Liver (tissue), 9 donors: ENCODE results near the gene GPR39. TPM values are rescaled to one million over a fixed set of nuclear protein-coding genes. Genes with fewer than 3 reads are reported as not detected.

ENCODE experiments used
- DNase-seq: peaks from one replicate; pipeline ENCODE4 v3.0.0-alpha.2; 2017; ENCODE audit warnings: low spot score
- H3K27ac ChIP-seq, 2 donors: one replicate each; pipeline ENCODE4 v1.7.0; 2013; ENCODE audit warnings: inconsistent platforms in 2 of 2, low read length in 2 of 2, control low read depth in 1 of 2, low read depth in 1 of 2, mild to moderate bottlenecking in 1 of 2
- H3K27me3 ChIP-seq, 4 donors: one replicate each; pipeline versions ENCODE4 v1.6.1 to v1.7.0; 2013; ENCODE audit warnings: low read length in 3 of 4, inconsistent platforms in 1 of 4, mild to moderate bottlenecking in 1 of 4, moderate library complexity in 1 of 4; ENCODE audit not compliant: control insufficient read depth in 4 of 4, insufficient read depth in 4 of 4
- H3K36me3 ChIP-seq, 4 donors: one replicate each; pipeline versions ENCODE4 v1.6.1 to v1.7.0; 2013; ENCODE audit warnings: low read length in 3 of 4, mild to moderate bottlenecking in 3 of 4, low read depth in 1 of 4, moderate library complexity in 1 of 4; ENCODE audit not compliant: control insufficient read depth in 4 of 4, insufficient read depth in 3 of 4
- H3K4me1 ChIP-seq, 4 donors: one replicate each; pipeline versions ENCODE4 v1.6.1 to v1.7.0; 2013; ENCODE audit warnings: low read length in 3 of 4, mild to moderate bottlenecking in 3 of 4, moderate library complexity in 1 of 4; ENCODE audit not compliant: control insufficient read depth in 4 of 4, insufficient read depth in 4 of 4
- H3K4me3 ChIP-seq, 3 donors: one replicate each; pipeline versions ENCODE4 v1.6.1 to v1.7.0; 2013; ENCODE audit warnings: low read length in 3 of 3, control low read depth in 1 of 3, low read depth in 1 of 3, mild to moderate bottlenecking in 1 of 3
- H3K9ac ChIP-seq, 2 donors: one replicate each; pipeline ENCODE4 v1.7.0; 2013; ENCODE audit warnings: low read length in 2 of 2, mild to moderate bottlenecking in 2 of 2, moderate library complexity in 2 of 2, control low read depth in 1 of 2, low read depth in 1 of 2
- H3K9me3 ChIP-seq, 4 donors: one replicate each; pipeline versions ENCODE4 v1.6.1 to v1.7.0; 2013; ENCODE audit warnings: low read length in 3 of 4; ENCODE audit not compliant: control insufficient read depth in 4 of 4
- EGR1 ChIP-seq, 2 donors: IDR thresholded peaks; 2 replicates each; pipeline ENCODE4 v1.6.1; 2016 to 2018; ENCODE audit warnings: antibody characterized with exemption in 2 of 2, low read depth in 2 of 2
- FOXA1 ChIP-seq: IDR thresholded peaks from 2 replicates; pipeline ENCODE4 v1.6.1; 2016; ENCODE audit warnings: antibody characterized with exemption
- FOXA2 ChIP-seq: IDR thresholded peaks from 2 replicates; pipeline ENCODE4 v1.6.1; 2016; ENCODE audit warnings: antibody characterized with exemption
- GABPA ChIP-seq, 2 donors: IDR thresholded peaks in 1 of 2; conservative IDR thresholded peaks in 1 of 2; 2 replicates each; pipeline ENCODE4 v1.6.1; 2016; ENCODE audit warnings: antibody characterized with exemption in 2 of 2, mild to moderate bottlenecking in 1 of 2, moderate library complexity in 1 of 2
- HNF4A ChIP-seq, 2 donors: conservative IDR thresholded peaks; 2 replicates each; pipeline ENCODE4 v1.6.1; 2016; ENCODE audit warnings: antibody characterized with exemption in 2 of 2, mild to moderate bottlenecking in 2 of 2
- HNF4G ChIP-seq: IDR thresholded peaks from 2 replicates; pipeline ENCODE4 v1.6.1; 2016; ENCODE audit warnings: antibody characterized with exemption
- JUND ChIP-seq, 2 donors: IDR thresholded peaks; 2 replicates each; pipeline ENCODE4 v1.6.1; 2016; ENCODE audit warnings: antibody characterized with exemption in 2 of 2
- NR2F2 ChIP-seq: IDR thresholded peaks from 2 replicates; pipeline ENCODE4 v1.6.1; 2016; ENCODE audit warnings: antibody characterized with exemption
- RAD21 ChIP-seq, 2 donors: IDR thresholded peaks; 2 replicates each; pipeline ENCODE4 v1.6.1; 2016; ENCODE audit warnings: antibody characterized with exemption in 2 of 2, mild to moderate bottlenecking in 2 of 2
- RXRA ChIP-seq, 2 donors: IDR thresholded peaks; 2 replicates each; pipeline ENCODE4 v1.6.1; 2017 to 2018; ENCODE audit warnings: antibody characterized with exemption in 2 of 2, mild to moderate bottlenecking in 1 of 2
- SP1 ChIP-seq: IDR thresholded peaks from 2 replicates; pipeline ENCODE4 v1.6.1; 2018; ENCODE audit warnings: antibody characterized with exemption, mild to moderate bottlenecking
- TAF1 ChIP-seq: conservative IDR thresholded peaks from 2 replicates; pipeline ENCODE4 v1.6.1; 2016; ENCODE audit warnings: antibody characterized with exemption, mild to moderate bottlenecking
- YY1 ChIP-seq: IDR thresholded peaks from 2 replicates; pipeline ENCODE4 v1.6.1; 2016; ENCODE audit warnings: antibody characterized with exemption, mild to moderate bottlenecking
- WGBS: extraction: QIAGEN DNeasy Blood & Tissue Kit; methylation state at CpG from one replicate; pipeline ENCODE4 v1.1.7; 2013; 5-methylcytosine and 5-hydroxymethylcytosine counted together
- polyA plus RNA-seq, 2 donors: library from polyadenylated mRNA; stranded (reverse) in 1 of 2; unstranded in 1 of 2; fragments of 200-250 nt in 1 of 2; fragments of >200 nt in 1 of 2; fragmentation: Nextera tagmentation in 1 of 2; extraction: Ambion mirVana in 1 of 2; gene quantifications; one replicate each; pipeline versions ENCODE4 v1.2.1 to v1.2.3, GENCODE V29; 2013 to 2015
- total RNA-seq, 2 donors: library from RNA; depleted of rRNA; stranded (reverse); fragments of >200 nt; gene quantifications; one replicate each; pipeline ENCODE4 v1.2.3, GENCODE V29; 2014
- TF ChIP-seq, protein P1 (sequence below): IDR thresholded peaks from 2 replicates; pipeline ENCODE4 v1.6.1; 2016; ENCODE audit warnings: antibody characterized with exemption
- TF ChIP-seq, protein P2 (sequence below): IDR thresholded peaks from 2 replicates; pipeline ENCODE4 v1.6.1; 2016; ENCODE audit warnings: antibody characterized with exemption
- TF ChIP-seq, protein P3 (sequence below): fragments of 150-350 bp; IDR thresholded peaks from 2 replicates; pipeline ENCODE4 v1.5.1; 2017; ENCODE audit warnings: improper control_type of control experiment, low read depth, low read length; ENCODE audit not compliant: missing input control
- TF ChIP-seq, protein P4 (sequence below): IDR thresholded peaks from 2 replicates; pipeline ENCODE4 v1.6.1; 2016; ENCODE audit warnings: antibody characterized with exemption
- TF ChIP-seq, protein P5 (sequence below): IDR thresholded peaks from 2 replicates; pipeline ENCODE4 v1.6.1; 2016; ENCODE audit warnings: antibody characterized with exemption, mild to moderate bottlenecking
- donor health status: healthy.
- donor health status: healthy.
- donor health status: healthy.
- donor health status: healthy.
- donor health status: healthy.

The GPR39 gene
- total and polyA plus RNA-seq, 4 donors = 2.2 to 13.0 (median 2.8) TPM

DNA sequence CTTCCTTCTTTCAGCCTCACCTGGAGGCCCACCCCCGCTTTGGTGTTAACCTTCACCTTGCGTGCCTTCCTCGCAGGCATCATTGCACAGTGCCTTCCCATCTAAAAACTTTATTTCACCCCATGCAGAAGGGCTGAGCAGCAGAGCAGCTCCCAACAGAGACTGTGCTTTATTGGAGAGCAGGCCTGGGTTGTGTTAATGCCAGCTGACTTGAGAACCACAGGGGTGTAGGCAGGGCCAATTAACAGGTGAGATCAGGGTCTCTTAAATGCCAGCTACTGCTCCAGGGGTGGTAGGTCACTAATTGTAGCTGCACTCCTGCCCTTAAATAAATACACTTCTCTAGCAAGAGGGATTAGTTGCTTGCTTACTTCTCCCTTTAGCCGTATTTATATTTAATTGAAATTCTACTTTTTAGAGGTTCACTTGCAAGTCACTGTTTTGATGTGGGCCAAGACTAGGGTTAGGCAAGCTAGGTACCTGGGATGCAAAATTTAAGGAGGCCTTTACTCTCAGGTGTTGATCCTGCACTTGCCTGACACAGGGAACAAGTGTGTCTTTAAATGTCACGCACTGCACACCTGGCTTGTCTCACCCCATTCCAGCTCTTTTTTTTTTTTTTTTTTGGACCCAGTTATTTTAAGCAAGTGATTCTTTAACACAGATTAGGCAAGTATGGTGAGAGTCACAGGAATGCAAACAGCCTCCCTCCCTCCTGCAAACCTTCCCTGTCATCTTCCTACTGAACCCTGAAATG is 198.9 kb downstream of the GPR39 start:
- WGBS = 96% methylated on average over 5 of the region's 5 CpGs
- no peak for DNase-seq
- H3K9ac ChIP-seq = no peak overlapping the region
- no peak overlapping the region for H3K4me3 ChIP-seq
- H3K27me3 ChIP-seq = no peaks in the 10 kb centered on the region
- no peaks in the 10 kb centered on the region for H3K36me3 ChIP-seq
- peaks cover 0 to 5% (median 1%) of the 10 kb centered on the region in 4 donors for H3K4me1 ChIP-seq
- TF ChIP-seq FOXA1 (no peak), NR2F2 (no peak), JUND (IDR thresholded peaks at IDR 0.05) (no peak), EGR1 (IDR thresholded peaks at IDR 0.05; ENCODE audit: low read depth in 2 of 2) (no peak), TAF1 (no peak), FOXA2 (no peak), SP1 (no peak), HNF4A (conservative IDR thresholded peaks at IDR 0.05) (no peak), HNF4G (no peak), YY1 (no peak), RXRA (IDR thresholded peaks at IDR 0.05) (no peak), GABPA (IDR thresholded peaks at IDR 0.05 in 1 of 2, conservative IDR thresholded peaks at IDR 0.05 in 1 of 2) (no peak), RAD21 (IDR thresholded peaks at IDR 0.05) (no peak)
- TF ChIP-seq, protein P1, sequence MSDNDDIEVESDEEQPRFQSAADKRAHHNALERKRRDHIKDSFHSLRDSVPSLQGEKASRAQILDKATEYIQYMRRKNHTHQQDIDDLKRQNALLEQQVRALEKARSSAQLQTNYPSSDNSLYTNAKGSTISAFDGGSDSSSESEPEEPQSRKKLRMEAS = no peak
- TF ChIP-seq, protein P2, sequence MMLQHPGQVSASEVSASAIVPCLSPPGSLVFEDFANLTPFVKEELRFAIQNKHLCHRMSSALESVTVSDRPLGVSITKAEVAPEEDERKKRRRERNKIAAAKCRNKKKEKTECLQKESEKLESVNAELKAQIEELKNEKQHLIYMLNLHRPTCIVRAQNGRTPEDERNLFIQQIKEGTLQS = no peak
- TF ChIP-seq, protein P3, sequence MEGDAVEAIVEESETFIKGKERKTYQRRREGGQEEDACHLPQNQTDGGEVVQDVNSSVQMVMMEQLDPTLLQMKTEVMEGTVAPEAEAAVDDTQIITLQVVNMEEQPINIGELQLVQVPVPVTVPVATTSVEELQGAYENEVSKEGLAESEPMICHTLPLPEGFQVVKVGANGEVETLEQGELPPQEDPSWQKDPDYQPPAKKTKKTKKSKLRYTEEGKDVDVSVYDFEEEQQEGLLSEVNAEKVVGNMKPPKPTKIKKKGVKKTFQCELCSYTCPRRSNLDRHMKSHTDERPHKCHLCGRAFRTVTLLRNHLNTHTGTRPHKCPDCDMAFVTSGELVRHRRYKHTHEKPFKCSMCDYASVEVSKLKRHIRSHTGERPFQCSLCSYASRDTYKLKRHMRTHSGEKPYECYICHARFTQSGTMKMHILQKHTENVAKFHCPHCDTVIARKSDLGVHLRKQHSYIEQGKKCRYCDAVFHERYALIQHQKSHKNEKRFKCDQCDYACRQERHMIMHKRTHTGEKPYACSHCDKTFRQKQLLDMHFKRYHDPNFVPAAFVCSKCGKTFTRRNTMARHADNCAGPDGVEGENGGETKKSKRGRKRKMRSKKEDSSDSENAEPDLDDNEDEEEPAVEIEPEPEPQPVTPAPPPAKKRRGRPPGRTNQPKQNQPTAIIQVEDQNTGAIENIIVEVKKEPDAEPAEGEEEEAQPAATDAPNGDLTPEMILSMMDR = no peak
- TF ChIP-seq, protein P4, sequence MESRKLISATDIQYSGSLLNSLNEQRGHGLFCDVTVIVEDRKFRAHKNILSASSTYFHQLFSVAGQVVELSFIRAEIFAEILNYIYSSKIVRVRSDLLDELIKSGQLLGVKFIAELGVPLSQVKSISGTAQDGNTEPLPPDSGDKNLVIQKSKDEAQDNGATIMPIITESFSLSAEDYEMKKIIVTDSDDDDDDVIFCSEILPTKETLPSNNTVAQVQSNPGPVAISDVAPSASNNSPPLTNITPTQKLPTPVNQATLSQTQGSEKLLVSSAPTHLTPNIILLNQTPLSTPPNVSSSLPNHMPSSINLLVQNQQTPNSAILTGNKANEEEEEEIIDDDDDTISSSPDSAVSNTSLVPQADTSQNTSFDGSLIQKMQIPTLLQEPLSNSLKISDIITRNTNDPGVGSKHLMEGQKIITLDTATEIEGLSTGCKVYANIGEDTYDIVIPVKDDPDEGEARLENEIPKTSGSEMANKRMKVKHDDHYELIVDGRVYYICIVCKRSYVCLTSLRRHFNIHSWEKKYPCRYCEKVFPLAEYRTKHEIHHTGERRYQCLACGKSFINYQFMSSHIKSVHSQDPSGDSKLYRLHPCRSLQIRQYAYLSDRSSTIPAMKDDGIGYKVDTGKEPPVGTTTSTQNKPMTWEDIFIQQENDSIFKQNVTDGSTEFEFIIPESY = no peak
- TF ChIP-seq, protein P5, sequence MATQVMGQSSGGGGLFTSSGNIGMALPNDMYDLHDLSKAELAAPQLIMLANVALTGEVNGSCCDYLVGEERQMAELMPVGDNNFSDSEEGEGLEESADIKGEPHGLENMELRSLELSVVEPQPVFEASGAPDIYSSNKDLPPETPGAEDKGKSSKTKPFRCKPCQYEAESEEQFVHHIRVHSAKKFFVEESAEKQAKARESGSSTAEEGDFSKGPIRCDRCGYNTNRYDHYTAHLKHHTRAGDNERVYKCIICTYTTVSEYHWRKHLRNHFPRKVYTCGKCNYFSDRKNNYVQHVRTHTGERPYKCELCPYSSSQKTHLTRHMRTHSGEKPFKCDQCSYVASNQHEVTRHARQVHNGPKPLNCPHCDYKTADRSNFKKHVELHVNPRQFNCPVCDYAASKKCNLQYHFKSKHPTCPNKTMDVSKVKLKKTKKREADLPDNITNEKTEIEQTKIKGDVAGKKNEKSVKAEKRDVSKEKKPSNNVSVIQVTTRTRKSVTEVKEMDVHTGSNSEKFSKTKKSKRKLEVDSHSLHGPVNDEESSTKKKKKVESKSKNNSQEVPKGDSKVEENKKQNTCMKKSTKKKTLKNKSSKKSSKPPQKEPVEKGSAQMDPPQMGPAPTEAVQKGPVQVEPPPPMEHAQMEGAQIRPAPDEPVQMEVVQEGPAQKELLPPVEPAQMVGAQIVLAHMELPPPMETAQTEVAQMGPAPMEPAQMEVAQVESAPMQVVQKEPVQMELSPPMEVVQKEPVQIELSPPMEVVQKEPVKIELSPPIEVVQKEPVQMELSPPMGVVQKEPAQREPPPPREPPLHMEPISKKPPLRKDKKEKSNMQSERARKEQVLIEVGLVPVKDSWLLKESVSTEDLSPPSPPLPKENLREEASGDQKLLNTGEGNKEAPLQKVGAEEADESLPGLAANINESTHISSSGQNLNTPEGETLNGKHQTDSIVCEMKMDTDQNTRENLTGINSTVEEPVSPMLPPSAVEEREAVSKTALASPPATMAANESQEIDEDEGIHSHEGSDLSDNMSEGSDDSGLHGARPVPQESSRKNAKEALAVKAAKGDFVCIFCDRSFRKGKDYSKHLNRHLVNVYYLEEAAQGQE = no peak
- H3K27ac ChIP-seq = no peak overlapping the region
- H3K9me3 ChIP-seq = no peaks in the 10 kb centered on the region
